GM12872 (cell line): ENCODE measurements around the gene SH2D5.

Experiments used
- TF ChIP-seq, protein P1 (sequence below): IDR thresholded peaks from 3 replicates; pipeline ENCODE4 v1.5.1; 2011; ENCODE audit warnings: low read depth, mild to moderate bottlenecking, low read length, moderate library complexity; ENCODE audit not compliant: insufficient read depth

The SH2D5 gene

DNA sequence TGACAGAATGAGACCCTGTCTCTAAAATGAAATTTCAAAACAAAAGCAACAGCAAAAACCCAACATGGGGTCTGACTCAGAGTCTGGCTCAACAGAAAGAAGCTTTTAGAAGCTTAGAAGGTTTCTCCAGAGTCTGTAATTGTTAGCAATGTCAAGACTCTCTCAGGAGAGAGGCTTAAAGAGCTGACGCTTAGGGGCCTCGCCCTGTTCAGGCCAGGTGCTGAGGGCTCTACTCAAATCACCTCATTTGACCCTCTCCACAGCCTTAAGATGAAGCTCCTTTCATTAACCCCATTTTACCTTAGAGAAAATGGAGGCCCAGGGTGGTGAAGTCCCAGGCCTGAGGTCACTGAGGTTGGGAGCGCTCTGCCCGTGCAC lies 9.4 kb downstream of the SH2D5 start:
- TF ChIP-seq, protein P1, sequence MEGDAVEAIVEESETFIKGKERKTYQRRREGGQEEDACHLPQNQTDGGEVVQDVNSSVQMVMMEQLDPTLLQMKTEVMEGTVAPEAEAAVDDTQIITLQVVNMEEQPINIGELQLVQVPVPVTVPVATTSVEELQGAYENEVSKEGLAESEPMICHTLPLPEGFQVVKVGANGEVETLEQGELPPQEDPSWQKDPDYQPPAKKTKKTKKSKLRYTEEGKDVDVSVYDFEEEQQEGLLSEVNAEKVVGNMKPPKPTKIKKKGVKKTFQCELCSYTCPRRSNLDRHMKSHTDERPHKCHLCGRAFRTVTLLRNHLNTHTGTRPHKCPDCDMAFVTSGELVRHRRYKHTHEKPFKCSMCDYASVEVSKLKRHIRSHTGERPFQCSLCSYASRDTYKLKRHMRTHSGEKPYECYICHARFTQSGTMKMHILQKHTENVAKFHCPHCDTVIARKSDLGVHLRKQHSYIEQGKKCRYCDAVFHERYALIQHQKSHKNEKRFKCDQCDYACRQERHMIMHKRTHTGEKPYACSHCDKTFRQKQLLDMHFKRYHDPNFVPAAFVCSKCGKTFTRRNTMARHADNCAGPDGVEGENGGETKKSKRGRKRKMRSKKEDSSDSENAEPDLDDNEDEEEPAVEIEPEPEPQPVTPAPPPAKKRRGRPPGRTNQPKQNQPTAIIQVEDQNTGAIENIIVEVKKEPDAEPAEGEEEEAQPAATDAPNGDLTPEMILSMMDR, result no peak

GRCh38 chr1:20721117-20722061 lies 11.1 kb downstream of the SH2D5 start:
- TF ChIP-seq, protein P1, result no peak

DNA sequence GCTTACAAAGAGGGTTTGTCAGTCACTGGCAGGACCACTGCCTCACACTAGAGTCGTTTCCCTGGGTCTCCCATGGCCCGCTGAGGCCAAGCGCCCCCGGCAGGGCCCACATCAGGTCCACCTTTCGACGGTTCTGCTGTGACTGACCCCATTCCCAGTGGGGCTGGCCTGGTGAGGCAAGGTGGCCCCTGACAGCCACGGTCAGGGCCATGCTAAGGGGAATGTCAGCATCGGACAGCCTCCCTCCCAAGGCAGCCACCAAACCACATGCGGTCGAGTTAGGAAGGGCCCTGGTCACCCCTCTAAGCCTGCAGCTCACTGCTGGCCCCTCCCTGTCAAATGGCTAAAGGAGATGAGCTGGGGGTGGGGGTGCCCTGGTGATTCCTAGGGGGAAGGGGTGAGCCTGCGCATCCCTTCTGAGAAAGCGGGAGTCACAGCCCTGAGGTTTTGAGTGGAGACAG lies 11.8 kb downstream of the SH2D5 start:
- TF ChIP-seq, protein P1, result no peak

DNA sequence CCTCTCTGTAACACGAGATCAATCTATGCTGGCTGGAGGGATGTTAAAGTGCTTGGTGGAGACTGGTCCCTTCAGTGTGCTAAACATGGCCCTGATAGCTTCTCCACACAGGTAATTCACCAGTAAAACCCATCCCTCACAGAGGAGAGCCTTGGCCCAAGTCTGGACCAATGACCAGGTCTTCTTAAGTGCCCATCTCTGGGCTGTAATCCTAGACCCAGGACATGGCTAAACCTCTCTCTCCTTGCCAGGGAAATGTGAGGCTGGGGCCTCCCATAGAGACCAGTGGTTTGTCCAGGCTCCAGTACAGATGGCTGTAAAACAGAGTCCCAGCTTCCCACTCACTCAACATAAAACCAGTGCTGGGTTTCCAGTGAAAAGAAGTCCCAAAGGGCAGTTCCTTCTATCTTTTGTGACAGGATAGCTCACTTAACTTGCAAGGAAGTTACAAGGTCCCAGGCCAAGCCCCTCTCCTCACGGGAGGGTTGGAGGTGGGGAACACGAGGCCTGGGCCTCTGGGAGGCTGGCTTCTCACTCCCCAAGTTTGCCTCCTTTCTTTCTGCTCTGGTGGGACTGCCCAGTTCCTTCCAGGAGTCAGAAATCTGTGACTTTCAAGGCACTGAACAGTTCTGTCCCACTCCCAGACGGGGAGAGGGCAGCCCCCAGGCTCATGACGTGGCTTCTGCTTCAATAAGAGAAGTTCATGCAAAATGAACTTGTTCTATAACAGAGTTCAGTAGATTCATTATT lies 12.5 kb downstream of the SH2D5 start:
- TF ChIP-seq, protein P1, result no peak

DNA sequence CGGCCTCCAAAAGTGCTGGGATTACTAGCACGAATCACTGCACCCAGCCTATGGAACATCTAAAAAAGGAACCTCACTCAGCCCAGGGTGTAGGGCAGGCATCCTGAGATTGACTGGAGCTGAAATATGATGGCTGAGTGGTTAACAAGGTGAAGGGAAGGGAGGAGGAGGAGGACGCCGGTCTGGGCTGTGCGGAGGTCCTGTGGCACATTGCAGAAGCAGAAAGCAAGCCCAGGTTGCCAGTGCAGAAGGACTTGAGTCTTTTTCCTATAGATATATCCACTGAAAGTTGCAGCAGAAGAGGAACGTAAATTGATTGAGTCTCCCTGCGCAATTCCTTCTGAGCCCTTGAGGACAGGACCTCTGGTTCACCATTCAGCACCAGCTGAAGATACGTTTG lies 13.2 kb downstream of the SH2D5 start:
- TF ChIP-seq, protein P1, result no peak

- TF ChIP-seq, protein P1, result no peak
These were observed 14.8 kb downstream of the SH2D5 start, which contains the start of gene KIF17 for GRCh38 chr1:20717452-20718342. TSS of gene KIF17 (minus strand) at chr1:20718007. CDS start at chr1:20717706, 301 bp downstream.
